NCI-H2081 treated with DMSO at 0.1 percent for 48 hours (cell line): ENCODE results near the gene PCDHB8.
"Not testable (repeated sequence)": the region's sequence is repeated elsewhere in the genome, so short reads cannot be mapped to it uniquely, and the experiment has no call there.

Experiments used
- DNase-seq: peaks from one replicate; lab custom pipeline; 2025; lab: John Stamatoyannopoulos, UW

PCDHB8 gene

GRCh38 chr5:141184117-141184855, 6.7 kb downstream of the PCDHB8 start:
- DNase-seq, result not testable (repeated sequence)

GRCh38 chr5:141186897-141187512, 9.4 kb downstream of the PCDHB8 start, which contains the start of gene PCDHB9:
PCDHB9 (plus strand) TSS chr5:141187161; CDS start chr5:141187319, 158 bp downstream.
- peak; percentile 4 for DNase-seq

GRCh38 chr5:141188682-141189081, 11.1 kb downstream of the PCDHB8 start:
- not testable (repeated sequence) for DNase-seq

DNA sequence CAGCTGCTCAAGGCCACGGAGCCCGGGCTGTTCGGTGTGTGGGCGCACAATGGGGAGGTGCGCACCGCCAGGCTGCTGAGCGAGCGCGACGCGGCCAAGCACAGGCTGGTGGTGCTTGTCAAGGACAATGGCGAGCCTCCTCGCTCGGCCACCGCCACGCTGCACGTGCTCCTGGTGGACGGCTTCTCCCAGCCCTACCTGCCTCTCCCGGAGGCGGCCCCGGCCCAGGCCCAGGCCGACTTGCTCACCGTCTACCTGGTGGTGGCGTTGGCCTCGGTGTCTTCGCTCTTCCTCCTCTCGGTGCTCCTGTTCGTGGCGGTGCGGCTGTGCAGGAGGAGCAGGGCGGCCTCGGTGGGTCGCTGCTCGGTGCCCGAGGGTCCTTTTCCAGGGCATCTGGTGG, 11.5 kb downstream of the PCDHB8 start:
- not testable (repeated sequence) for DNase-seq

DNA sequence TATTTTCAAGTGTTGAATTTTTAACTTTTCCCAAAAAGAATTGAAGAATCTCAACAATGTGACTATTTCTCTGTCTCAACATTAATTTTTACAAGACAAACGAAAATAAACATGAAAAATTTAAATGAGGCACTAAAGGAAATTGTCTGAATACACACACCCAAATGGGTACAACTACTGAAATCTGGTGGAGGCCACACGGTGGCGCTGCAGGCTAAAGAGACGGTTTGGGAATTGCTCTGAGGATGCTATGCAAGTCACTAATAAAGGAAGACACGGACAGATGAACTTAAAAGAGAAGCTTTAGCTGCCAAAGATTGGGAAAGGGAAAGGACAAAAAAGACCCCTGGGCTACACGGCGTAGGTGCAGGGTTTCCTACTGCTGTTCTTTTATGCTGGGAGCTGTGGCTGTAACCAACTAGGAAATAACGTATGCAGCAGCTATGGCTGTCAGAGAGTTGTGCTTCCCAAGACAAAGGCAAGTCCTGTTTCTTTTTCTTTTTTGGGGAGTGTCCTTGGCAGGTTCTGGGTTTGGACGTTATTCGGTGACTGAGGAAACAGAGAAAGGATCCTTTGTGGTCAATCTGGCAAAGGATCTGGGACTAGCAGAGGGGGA, 14.6 kb downstream of the PCDHB8 start, which contains the start of gene PCDHB10:
Gene PCDHB10, plus strand, starts transcription at position 244 of the 616 bp plus-strand sequence. Its CDS starts 200 bp downstream, at position 444.
- DNase-seq, result no peak

DNA sequence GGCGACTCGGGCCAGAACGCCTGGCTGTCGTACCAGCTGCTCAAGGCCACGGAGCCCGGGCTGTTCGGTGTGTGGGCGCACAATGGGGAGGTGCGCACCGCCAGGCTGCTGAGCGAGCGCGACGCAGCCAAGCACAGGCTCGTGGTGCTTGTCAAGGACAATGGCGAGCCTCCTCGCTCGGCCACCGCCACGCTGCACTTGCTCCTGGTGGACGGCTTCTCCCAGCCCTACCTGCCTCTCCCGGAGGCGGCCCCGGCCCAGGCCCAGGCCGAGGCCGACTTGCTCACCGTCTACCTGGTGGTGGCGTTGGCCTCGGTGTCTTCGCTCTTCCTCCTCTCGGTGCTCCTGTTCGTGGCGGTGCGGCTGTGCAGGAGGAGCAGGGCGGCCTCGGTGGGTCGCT, 16.7 kb downstream of the PCDHB8 start:
- not testable (repeated sequence) for DNase-seq

GRCh38 chr5:141196363-141196762, 18.8 kb downstream of the PCDHB8 start:
- DNase-seq, result no peak

DNA sequence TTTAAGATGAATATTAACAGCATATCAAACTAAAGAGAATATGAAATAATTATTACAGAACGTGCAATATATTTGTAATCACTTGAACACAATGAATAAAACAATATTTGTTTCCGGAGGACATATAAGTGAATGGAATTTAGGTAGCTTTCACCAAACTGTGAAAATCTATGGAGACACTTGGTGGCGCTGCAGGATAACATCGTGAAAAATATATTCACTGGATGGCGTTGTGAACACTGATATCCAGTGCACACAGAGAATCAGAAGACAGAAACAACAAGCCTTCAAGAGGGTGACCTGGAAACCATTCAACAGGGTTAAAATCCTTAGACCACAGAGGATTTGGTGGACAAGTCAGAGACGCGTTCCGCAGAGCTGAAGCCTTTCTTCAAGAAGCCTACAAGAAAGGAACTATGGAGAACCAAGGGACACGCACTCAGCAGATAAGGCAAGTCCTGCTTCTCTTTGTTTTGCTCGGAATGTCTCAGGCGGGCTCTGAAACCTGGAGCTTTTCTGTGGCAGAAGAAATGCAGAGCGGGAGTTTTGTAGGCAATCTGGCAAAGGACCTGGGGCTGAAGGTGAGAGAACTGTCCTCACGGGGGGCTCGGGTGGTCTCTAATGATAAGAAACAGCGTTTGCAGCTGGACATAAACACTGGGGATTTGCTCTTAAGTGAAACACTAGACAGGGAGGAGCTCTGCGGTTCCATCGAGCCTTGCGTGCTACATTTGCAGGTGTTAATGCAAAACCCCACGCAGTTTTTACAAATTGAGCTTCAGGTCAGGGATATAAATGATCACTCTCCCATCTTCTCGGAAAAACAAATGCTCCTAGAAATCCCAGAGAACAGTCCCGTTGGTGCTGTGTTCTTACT, 22.0 kb downstream of the PCDHB8 start, which contains the start of gene PCDHB11:
Gene PCDHB11, plus strand, starts transcription at position 269 of the 877 bp plus-strand sequence. Its CDS starts 148 bp downstream, at position 417.
- peak; percentile 26 for DNase-seq

GRCh38 chr5:141201126-141201525, 23.5 kb downstream of the PCDHB8 start:
- DNase-seq, result not testable (repeated sequence)

DNA sequence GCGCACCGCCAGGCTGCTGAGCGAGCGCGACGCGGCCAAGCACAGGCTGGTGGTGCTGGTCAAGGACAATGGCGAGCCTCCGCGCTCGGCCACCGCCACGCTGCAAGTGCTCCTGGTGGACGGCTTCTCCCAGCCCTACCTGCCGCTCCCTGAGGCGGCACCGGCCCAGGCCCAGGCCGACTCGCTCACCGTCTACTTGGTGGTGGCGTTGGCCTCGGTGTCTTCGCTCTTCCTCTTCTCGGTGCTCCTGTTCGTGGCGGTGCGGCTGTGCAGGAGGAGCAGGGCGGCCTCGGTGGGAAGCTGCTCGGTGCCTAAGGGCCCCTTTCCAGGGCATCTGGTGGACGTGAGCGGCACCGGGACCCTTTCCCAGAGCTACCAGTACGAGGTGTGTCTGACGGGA, 24.1 kb downstream of the PCDHB8 start:
- DNase-seq, result not testable (repeated sequence)

DNA sequence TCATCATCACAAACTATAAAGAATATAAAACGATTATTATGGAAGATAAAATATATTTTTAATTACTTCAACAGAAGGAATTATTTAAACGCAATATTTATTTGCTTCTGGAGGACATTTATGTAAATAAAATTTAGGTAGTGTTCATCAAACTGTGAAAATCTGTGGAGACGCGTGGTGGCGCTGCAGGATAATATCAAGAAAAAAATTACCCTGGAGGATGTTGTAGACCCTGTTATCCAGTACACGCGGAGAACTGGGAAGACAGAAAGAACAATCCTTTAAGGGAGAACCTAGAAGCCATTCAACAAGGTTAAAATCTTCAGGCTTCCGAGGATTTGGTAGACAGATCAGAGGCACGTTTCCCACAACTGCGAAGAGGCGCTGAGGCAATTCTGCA, 30.9 kb downstream of the PCDHB8 start, which contains the start of gene PCDHB12:
Gene PCDHB12, plus strand, starts transcription at position 242 of the 400 bp plus-strand sequence. CDS start 189 bp downstream, outside the sequence.
- DNase-seq, result no peak

GRCh38 chr5:141210281-141210680, 32.7 kb downstream of the PCDHB8 start:
- not testable (repeated sequence) for DNase-seq

GRCh38 chr5:141210849-141211248, 33.3 kb downstream of the PCDHB8 start:
- not testable (repeated sequence) for DNase-seq

- not testable (repeated sequence) for DNase-seq
Measured at GRCh38 chr5:141213656-141214339, 36.2 kb downstream of the PCDHB8 start, which contains the start of gene PCDHB13. PCDHB13 (plus strand) TSS chr5:141213919; CDS start chr5:141214124, 205 bp downstream.

DNA sequence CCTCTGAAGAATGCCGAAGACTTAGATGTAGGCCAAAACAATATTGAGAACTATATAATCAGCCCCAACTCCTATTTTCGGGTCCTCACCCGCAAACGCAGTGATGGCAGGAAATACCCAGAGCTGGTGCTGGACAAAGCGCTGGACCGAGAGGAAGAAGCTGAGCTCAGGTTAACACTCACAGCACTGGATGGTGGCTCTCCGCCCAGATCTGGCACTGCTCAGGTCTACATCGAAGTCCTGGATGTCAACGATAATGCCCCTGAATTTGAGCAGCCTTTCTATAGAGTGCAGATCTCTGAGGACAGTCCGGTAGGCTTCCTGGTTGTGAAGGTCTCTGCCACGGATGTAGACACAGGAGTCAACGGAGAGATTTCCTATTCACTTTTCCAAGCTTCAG, 37.0 kb downstream of the PCDHB8 start:
- DNase-seq, result not testable (repeated sequence)

DNA sequence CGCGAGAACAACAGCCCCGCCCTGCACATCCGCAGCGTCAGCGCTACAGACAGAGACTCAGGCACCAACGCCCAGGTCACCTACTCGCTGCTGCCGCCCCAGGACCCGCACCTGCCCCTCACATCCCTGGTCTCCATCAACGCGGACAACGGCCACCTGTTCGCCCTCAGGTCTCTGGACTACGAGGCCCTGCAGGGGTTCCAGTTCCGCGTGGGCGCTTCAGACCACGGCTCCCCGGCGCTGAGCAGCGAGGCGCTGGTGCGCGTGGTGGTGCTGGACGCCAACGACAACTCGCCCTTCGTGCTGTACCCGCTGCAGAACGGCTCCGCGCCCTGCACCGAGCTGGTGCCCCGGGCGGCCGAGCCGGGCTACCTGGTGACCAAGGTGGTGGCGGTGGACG, 37.9 kb downstream of the PCDHB8 start:
- DNase-seq, result not testable (repeated sequence)

DNA sequence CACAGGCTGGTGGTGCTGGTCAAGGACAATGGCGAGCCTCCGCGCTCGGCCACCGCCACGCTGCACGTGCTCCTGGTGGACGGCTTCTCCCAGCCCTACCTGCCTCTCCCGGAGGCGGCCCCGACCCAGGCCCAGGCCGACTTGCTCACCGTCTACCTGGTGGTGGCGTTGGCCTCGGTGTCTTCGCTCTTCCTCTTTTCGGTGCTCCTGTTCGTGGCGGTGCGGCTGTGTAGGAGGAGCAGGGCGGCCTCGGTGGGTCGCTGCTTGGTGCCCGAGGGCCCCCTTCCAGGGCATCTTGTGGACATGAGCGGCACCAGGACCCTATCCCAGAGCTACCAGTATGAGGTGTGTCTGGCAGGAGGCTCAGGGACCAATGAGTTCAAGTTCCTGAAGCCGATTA, 38.4 kb downstream of the PCDHB8 start:
- DNase-seq, result not testable (repeated sequence)

- DNase-seq, result no peak
Measured at GRCh38 chr5:141223112-141223783, 45.7 kb downstream of the PCDHB8 start, which contains the start of gene PCDHB14. PCDHB14 (plus strand) TSS chr5:141223343; CDS start chr5:141223506, 163 bp downstream.

GRCh38 chr5:141224844-141225243, 47.3 kb downstream of the PCDHB8 start:
- DNase-seq, result not testable (repeated sequence)

DNA sequence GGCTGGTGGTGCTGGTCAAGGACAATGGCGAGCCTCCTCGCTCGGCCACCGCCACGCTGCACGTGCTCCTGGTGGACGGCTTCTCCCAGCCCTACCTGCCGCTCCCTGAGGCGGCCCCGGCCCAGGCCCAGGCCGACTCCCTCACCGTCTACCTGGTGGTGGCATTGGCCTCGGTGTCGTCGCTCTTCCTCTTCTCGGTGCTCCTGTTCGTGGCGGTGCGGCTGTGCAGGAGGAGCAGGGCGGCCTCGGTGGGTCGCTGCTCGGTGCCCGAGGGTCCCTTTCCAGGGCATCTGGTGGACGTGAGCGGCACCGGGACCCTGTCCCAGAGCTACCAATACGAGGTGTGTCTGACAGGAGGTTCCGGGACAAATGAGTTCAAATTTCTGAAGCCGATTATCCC, 47.8 kb downstream of the PCDHB8 start:
- DNase-seq, result not testable (repeated sequence)
